HepG2 (cell line): ENCODE measurements around the gene ARFGEF2. TPM values are rescaled to one million over a fixed set of nuclear protein-coding genes. Genes with fewer than 3 reads are reported as not detected.

Source experiments
- ATAC-seq: fragments of 200-7000 bp; cut with Tn5 transposase; 3 replicates; pipeline ENCODE4 v1.9.1; 2020; ENCODE audit warnings: mild to moderate bottlenecking, moderate library complexity
- BruUV-seq: library from RNA; stranded (reverse); fragments of 400-500 nt; replicated peaks from 2 replicates; lab custom pipeline; 2021; lab: Mats Ljungman, UMichigan
- CTCF ChIA-PET: fragments of 300-600 bp; formaldehyde crosslinking; extraction: SDS; loops from one replicate; lab custom pipeline; 2021; ENCODE audit warnings: low total read pairs, inconsistent platforms, low intra/inter-chr PET ratio; lab: Yijun Ruan, JAX
- POLR2A ChIA-PET: fragments of 350-600 bp; sonication (Branson Sonifier 250); formaldehyde crosslinking; loops from one replicate; lab custom pipeline; 2020; ENCODE audit warnings: antibody characterized with exemption, inconsistent platforms; lab: Yijun Ruan, JAX
- DNase-seq: peaks from one replicate; pipeline ENCODE4 v3.0.0-alpha.2; 2015; ENCODE audit warnings: low spot score
- FAIRE-seq: peaks from 3 replicates; lab custom pipeline; 2011; peaks lifted over from hg19 to GRCh38; lab: Jason Lieb, UNC
- H2AFZ ChIP-seq: one replicate; pipeline ENCODE4 v1.6.1; 2011; ENCODE audit warnings: low read length, inconsistent platforms
- H3K27ac ChIP-seq: fragments of 300-600 bp; 3 replicates; pipeline ENCODE4 v1.8.0; 2011; ENCODE audit warnings: mixed run types, mild to moderate bottlenecking, mixed read lengths, low read length, inconsistent platforms; ENCODE audit not compliant: insufficient read depth; ENCODE audit errors: extremely low read length
- H3K27me3 ChIP-seq, 2 experiments: fragments of 200-600 bp in 1 of 2; 2 replicates in 1 of 2; 3 replicates in 1 of 2; pipeline versions ENCODE4 v1.6.0 to v1.8.0; 2011; ENCODE audit warnings: low read length in 2 of 2, mild to moderate bottlenecking in 2 of 2, moderate library complexity in 2 of 2, inconsistent platforms in 1 of 2; ENCODE audit not compliant: insufficient read depth in 2 of 2, control insufficient read depth in 1 of 2
- H3K36me3 ChIP-seq, 2 experiments: fragments of 200-600 bp in 1 of 2; replicated peaks in 1 of 2; 2 replicates in 1 of 2; 3 replicates in 1 of 2; pipeline versions ENCODE4 v1.5.1 to v1.8.0; 2011; ENCODE audit warnings: low read length in 2 of 2, inconsistent platforms in 1 of 2; ENCODE audit not compliant: insufficient read depth in 2 of 2, control insufficient read depth in 1 of 2
- H3K4me1 ChIP-seq: 2 replicates; pipeline ENCODE4 v1.5.1; 2012; ENCODE audit warnings: low read length, inconsistent platforms; ENCODE audit not compliant: insufficient read depth
- H3K4me2 ChIP-seq: 2 replicates; pipeline ENCODE4 v1.6.0; 2011; ENCODE audit warnings: low read depth, low read length, inconsistent platforms
- H3K4me3 ChIP-seq, 3 experiments: fragments of 200-600 bp in 1 of 3; sonication (generic), shearing (Covaris generic) in 1 of 3; replicated peaks in 1 of 3; 2 replicates each; pipeline ENCODE4 v1.5.1; 2011 to 2016; ENCODE audit warnings: low read length in 3 of 3, inconsistent platforms in 2 of 3, low read depth in 2 of 3, mild to moderate bottlenecking in 2 of 3, control low read depth in 1 of 3, mixed read lengths in 1 of 3; ENCODE audit not compliant: insufficient read depth in 1 of 3
- H3K79me2 ChIP-seq: one replicate; pipeline ENCODE4 v1.6.1; 2011; ENCODE audit warnings: low read length, inconsistent platforms; ENCODE audit not compliant: insufficient read depth
- H3K9ac ChIP-seq: 2 replicates; pipeline ENCODE4 v1.6.0; 2011; ENCODE audit warnings: mild to moderate bottlenecking, low read depth, low read length, inconsistent platforms; ENCODE audit not compliant: insufficient read depth
- H3K9me3 ChIP-seq: 2 replicates; pipeline ENCODE4 v1.5.1; 2012; ENCODE audit warnings: mild to moderate bottlenecking, low read length
- H4K20me1 ChIP-seq: 2 replicates; pipeline ENCODE4 v1.6.0; 2011; ENCODE audit warnings: inconsistent platforms, mild to moderate bottlenecking, low read length, moderate library complexity; ENCODE audit not compliant: insufficient read depth
- NBN ChIP-seq: fragments of 450-650 bp; conservative IDR thresholded peaks from 2 replicates; pipeline ENCODE4 v1.6.1; 2017
- WGBS: methylation state at CpG from one replicate; pipeline ENCODE4 v1.1.6; 2017; ENCODE audit warnings: low lambda C conversion rate; 5-methylcytosine and 5-hydroxymethylcytosine counted together
- in situ Hi-C: cut with HindIII; loops from 2 replicates; pipeline ENCODE4 v1.10.0; 2017; ENCODE audit warnings: low pct_unique_long_range_greater_than_20kb; ENCODE audit not compliant: extremely low pct_ligation_motif_present
- intact Hi-C: fragments of 100-400 bp; cut with micrococcal nuclease; formaldehyde crosslinking; loops from one replicate; pipeline ENCODE4 v1.10.0; 2022; ENCODE audit not compliant: unreplicated experiment
- polyA plus RNA-seq, 8 experiments: library from polyadenylated mRNA; depleted of rRNA in 3 of 8; stranded (reverse) in 7 of 8; unstranded in 1 of 8; fragments of >200 nt; fragmentation: Illumina TruSeq in 4 of 8; extraction: Trizol in 4 of 8; gene quantifications; 2 replicates each; pipeline versions ENCODE4 v1.2.1 to v1.2.3, GENCODE V29; 2011 to 2016; ENCODE audit warnings: low read depth in 4 of 8, missing spikeins in 1 of 8, mixed read lengths in 1 of 8; ENCODE audit not compliant: insufficient read depth in 1 of 8
- total RNA-seq, 5 experiments: library from RNA; depleted of rRNA; stranded (reverse); fragments of >200 nt; fragmentation: Illumina TruSeq; extraction: Trizol; gene quantifications; 2 replicates each; pipeline ENCODE4 v1.2.3, GENCODE V29; 2016; ENCODE audit warnings: low read depth in 1 of 5
- TF ChIP-seq, protein P1 (sequence below), 2 experiments: sonication (generic) in 1 of 2; formaldehyde crosslinking in 1 of 2; IDR thresholded peaks; 2 replicates each; pipeline versions ENCODE4 v1.6.1 to v1.9.0; 2014 to 2022; ENCODE audit warnings: antibody characterized with exemption in 1 of 2, borderline replicate concordance in 1 of 2, inconsistent platforms in 1 of 2, low read depth in 1 of 2, missing genetic modification reagents in 1 of 2
- TF ChIP-seq, protein P2 (sequence below): sonication (generic); formaldehyde crosslinking; IDR thresholded peaks from 2 replicates; pipeline ENCODE4 v1.8.0; 2022; ENCODE audit warnings: missing genetic modification reagents, mild to moderate bottlenecking, inconsistent platforms, borderline replicate concordance
- TF ChIP-seq, protein P3 (sequence below): sonication (generic); formaldehyde crosslinking; IDR thresholded peaks from 2 replicates; pipeline ENCODE4 v1.4.0; 2020; ENCODE audit warnings: mild to moderate bottlenecking, missing genetic modification reagents

The ARFGEF2 gene
- total and polyA plus RNA-seq, 2 of the 13 experiments (the other 11 are each of a cell fraction or from before 2014, with no cell fraction given) = 44.0 to 60.8 TPM

DNA sequence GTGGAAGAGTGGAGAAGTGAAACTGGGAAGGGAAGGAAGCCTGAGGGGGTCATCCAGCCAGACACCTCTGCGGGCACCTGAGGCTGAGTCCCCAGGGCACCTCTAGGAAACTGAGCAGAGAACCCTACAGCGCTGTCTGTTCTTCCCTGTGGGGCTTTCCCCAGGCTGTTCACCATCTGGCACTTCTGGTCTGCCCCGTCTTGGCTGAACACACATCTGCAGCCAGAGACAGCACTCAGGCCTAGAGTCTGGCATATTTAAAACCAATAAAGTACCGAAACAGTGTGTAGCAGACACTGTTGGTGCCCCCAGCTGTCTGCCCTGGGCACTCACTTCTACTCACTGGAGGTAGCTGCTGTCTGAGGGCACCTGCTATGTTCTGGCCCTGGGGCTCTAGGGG lies 9.4 kb upstream of the ARFGEF2 start (continued):
- TF ChIP-seq, protein P1, sequence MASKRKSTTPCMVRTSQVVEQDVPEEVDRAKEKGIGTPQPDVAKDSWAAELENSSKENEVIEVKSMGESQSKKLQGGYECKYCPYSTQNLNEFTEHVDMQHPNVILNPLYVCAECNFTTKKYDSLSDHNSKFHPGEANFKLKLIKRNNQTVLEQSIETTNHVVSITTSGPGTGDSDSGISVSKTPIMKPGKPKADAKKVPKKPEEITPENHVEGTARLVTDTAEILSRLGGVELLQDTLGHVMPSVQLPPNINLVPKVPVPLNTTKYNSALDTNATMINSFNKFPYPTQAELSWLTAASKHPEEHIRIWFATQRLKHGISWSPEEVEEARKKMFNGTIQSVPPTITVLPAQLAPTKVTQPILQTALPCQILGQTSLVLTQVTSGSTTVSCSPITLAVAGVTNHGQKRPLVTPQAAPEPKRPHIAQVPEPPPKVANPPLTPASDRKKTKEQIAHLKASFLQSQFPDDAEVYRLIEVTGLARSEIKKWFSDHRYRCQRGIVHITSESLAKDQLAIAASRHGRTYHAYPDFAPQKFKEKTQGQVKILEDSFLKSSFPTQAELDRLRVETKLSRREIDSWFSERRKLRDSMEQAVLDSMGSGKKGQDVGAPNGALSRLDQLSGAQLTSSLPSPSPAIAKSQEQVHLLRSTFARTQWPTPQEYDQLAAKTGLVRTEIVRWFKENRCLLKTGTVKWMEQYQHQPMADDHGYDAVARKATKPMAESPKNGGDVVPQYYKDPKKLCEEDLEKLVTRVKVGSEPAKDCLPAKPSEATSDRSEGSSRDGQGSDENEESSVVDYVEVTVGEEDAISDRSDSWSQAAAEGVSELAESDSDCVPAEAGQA (IDR thresholded peaks at IDR 0.05; ENCODE audit: low read depth) = no peak
- TF ChIP-seq, protein P1 (CRISPR knock-in tag; IDR thresholded peaks at IDR 0.05; ENCODE audit: borderline replicate concordance) = no peak

DNA sequence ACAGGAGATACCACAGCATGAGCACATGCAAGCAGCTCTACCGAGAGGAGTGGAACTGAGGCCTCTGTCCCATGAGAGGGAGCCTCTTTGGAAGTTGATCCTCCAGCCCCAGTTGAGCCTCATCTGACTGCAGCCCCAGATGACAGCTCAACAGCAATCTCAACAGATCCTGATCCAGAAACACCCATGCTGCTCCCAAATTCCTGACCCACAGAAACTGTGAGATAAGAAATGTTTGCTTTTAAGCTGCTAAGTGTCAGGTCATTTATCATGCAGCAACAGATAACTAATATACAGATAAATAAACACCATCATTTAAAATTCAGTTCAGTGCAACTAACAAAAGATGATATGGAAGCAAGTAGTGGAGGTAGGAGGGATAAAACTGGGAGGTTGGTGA lies 4.8 kb upstream of the ARFGEF2 start:
- in situ Hi-C loops = no loop called here
- WGBS = 10% methylated on average over 1 of the region's 1 CpG
- peaks cover 25% of the 10 kb centered on the region for H3K4me1 ChIP-seq
- no peaks in the 10 kb centered on the region for H4K20me1 ChIP-seq
- no peak overlapping the region for H3K9ac ChIP-seq
- FAIRE-seq (no peak), ATAC-seq (no peak), DNase-seq (no peak)
- CTCF ChIA-PET = no interaction called here
- H3K27ac ChIP-seq = no peak overlapping the region
- H3K4me2 ChIP-seq = no peak overlapping the region
- no TSS peak for BruUV-seq
- H3K36me3 ChIP-seq = no peaks in the 10 kb centered on the region
- H3K9me3 ChIP-seq = no peaks in the 10 kb centered on the region
- POLR2A ChIA-PET = no interaction called here
- TF ChIP-seq NBN = no peak
- TF ChIP-seq, protein P2, sequence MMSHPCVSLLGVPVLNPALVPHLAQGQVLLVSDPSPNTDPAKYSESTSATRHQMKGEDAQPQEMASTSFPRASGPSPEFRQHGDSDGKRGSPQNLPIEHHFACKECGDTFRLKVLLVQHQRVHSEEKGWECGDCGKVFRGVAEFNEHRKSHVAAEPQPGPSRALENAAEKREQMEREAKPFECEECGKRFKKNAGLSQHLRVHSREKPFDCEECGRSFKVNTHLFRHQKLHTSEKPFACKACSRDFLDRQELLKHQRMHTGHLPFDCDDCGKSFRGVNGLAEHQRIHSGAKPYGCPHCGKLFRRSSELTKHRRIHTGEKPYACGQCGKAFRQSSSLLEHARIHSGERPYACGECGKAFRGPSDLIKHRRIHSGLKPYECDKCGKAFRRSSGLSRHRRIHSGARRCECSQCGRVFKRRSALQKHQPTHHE = no peak
- TF ChIP-seq, protein P3, sequence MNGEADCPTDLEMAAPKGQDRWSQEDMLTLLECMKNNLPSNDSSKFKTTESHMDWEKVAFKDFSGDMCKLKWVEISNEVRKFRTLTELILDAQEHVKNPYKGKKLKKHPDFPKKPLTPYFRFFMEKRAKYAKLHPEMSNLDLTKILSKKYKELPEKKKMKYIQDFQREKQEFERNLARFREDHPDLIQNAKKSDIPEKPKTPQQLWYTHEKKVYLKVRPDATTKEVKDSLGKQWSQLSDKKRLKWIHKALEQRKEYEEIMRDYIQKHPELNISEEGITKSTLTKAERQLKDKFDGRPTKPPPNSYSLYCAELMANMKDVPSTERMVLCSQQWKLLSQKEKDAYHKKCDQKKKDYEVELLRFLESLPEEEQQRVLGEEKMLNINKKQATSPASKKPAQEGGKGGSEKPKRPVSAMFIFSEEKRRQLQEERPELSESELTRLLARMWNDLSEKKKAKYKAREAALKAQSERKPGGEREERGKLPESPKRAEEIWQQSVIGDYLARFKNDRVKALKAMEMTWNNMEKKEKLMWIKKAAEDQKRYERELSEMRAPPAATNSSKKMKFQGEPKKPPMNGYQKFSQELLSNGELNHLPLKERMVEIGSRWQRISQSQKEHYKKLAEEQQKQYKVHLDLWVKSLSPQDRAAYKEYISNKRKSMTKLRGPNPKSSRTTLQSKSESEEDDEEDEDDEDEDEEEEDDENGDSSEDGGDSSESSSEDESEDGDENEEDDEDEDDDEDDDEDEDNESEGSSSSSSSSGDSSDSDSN (CRISPR knock-in tag) = no peak
- TF ChIP-seq, all 625 proteins: peak for 0
- intact Hi-C loops = no loop called here
- Histone ChIP-seq H2AFZ (no peak overlapping the region), H3K79me2 (peaks cover 1% of the 10 kb centered on the region), H3K4me3 (no peak overlapping the region), H3K27me3 (peaks cover 2 to 8% of the 10 kb centered on the region in 2 experiments; a peak in 2 of 5 replicates)
